A549 (cell line): ENCODE results near the gene CENPU. TPM values are rescaled to one million over a fixed set of nuclear protein-coding genes. Genes with fewer than 3 reads are reported as not detected.

ENCODE experiments used
- CBX8 ChIP-seq: fragments of 200-600 bp; sonication (generic); IDR thresholded peaks from 2 replicates; pipeline ENCODE4 v1.6.1; 2016
- CHD4 ChIP-seq: fragments of 200-600 bp; sonication (generic); IDR thresholded peaks from 2 replicates; pipeline ENCODE4 v1.6.1; 2016; ENCODE audit warnings: antibody characterized with exemption, mild to moderate bottlenecking, borderline replicate concordance
- ESRRA ChIP-seq: fragments of 150-350 bp; IDR thresholded peaks from 2 replicates; pipeline ENCODE4 v1.6.1; 2014; ENCODE audit warnings: mild to moderate bottlenecking, low read length, borderline replicate concordance
- FOSL2 ChIP-seq, 2 experiments: fragments of 450-650 bp in 1 of 2; fragments of >200 bp in 1 of 2; sonication (Bioruptor Twin) in 1 of 2; formaldehyde crosslinking; IDR thresholded peaks; 2 replicates each; pipeline versions ENCODE4 v1.5.0 to v1.6.1; 2016 to 2020; ENCODE audit warnings: mild to moderate bottlenecking in 1 of 2, moderate library complexity in 1 of 2
- FOXS1 ChIP-seq: fragments of 250-450 bp; sonication (Bioruptor Pico); IDR thresholded peaks from 2 replicates; pipeline ENCODE4 v1.5.0; 2020; ENCODE audit warnings: mild to moderate bottlenecking, moderate library complexity
- GATA3 ChIP-seq: IDR thresholded peaks from 2 replicates; pipeline ENCODE4 v1.6.1; 2012; ENCODE audit warnings: borderline replicate concordance
- HEYL ChIP-seq: fragments of 250-450 bp; sonication (Bioruptor Pico); IDR thresholded peaks from 2 replicates; pipeline ENCODE4 v1.8.0; 2021; ENCODE audit warnings: mild to moderate bottlenecking, moderate library complexity
- HOXB5 ChIP-seq: fragments of 250-450 bp; sonication (Bioruptor Pico); IDR thresholded peaks from 2 replicates; pipeline ENCODE4 v1.5.0; 2020; ENCODE audit warnings: mild to moderate bottlenecking, moderate library complexity
- JUN ChIP-seq, 2 experiments: fragments of >200 bp; sonication (Bioruptor Twin); formaldehyde crosslinking; IDR thresholded peaks; 2 replicates in 1 of 2; 3 replicates in 1 of 2; pipeline ENCODE4 v1.6.1; 2016 to 2017
- KDM5A ChIP-seq: fragments of 200-600 bp; sonication (generic); IDR thresholded peaks from 2 replicates; pipeline ENCODE4 v1.6.1; 2016; ENCODE audit warnings: antibody characterized with exemption, mild to moderate bottlenecking
- MAFK ChIP-seq: fragments of 450-650 bp; IDR thresholded peaks from 2 replicates; pipeline ENCODE4 v1.6.1; 2014; ENCODE audit not compliant: partially characterized antibody
- MAZ ChIP-seq: fragments of 150-350 bp; IDR thresholded peaks from 2 replicates; pipeline ENCODE4 v1.6.1; 2014; ENCODE audit warnings: antibody characterized with exemption, low read depth, low read length, borderline replicate concordance
- NR3C1 ChIP-seq: fragments of >200 bp; sonication (Bioruptor Twin); formaldehyde crosslinking; IDR thresholded peaks from 3 replicates; pipeline ENCODE4 v1.6.1; 2017
- RARB ChIP-seq: fragments of 250-450 bp; sonication (Bioruptor Pico); IDR thresholded peaks from 2 replicates; pipeline ENCODE4 v1.8.0; 2021; ENCODE audit warnings: mild to moderate bottlenecking, moderate library complexity
- RCOR1 ChIP-seq: fragments of 150-350 bp; IDR thresholded peaks from 2 replicates; pipeline ENCODE4 v1.6.1; 2014; ENCODE audit warnings: antibody characterized with exemption, low read length, low read depth
- RFX5 ChIP-seq: fragments of 450-650 bp; IDR thresholded peaks from 2 replicates; pipeline ENCODE4 v1.7.1; 2014; ENCODE audit warnings: antibody characterized with exemption, mild to moderate bottlenecking, moderate library complexity
- RNF2 ChIP-seq: fragments of 200-600 bp; sonication (generic); IDR thresholded peaks from 2 replicates; pipeline ENCODE4 v1.6.1; 2016; ENCODE audit warnings: low read depth, mild to moderate bottlenecking, antibody characterized with exemption, moderate library complexity, borderline replicate concordance
- TFCP2L1 ChIP-seq: fragments of 250-450 bp; sonication (Bioruptor Pico); IDR thresholded peaks from 2 replicates; pipeline ENCODE4 v1.5.0; 2021; ENCODE audit warnings: mild to moderate bottlenecking
- TP53 ChIP-seq: fragments of 250-450 bp; sonication (Bioruptor Pico); IDR thresholded peaks from 2 replicates; pipeline ENCODE4 v1.5.0; 2021; ENCODE audit warnings: mild to moderate bottlenecking, moderate library complexity
- polyA plus RNA-seq, 4 experiments: library from polyadenylated mRNA; depleted of rRNA in 3 of 4; stranded (reverse); fragments of >200 nt; fragmentation: RNase III in 1 of 4; extraction: RNeasy Plus Mini Kit Qiagen cat#74134 plus additional on column Dnase treatment in 1 of 4; gene quantifications; 2 replicates in 3 of 4; 3 replicates in 1 of 4; pipeline ENCODE4 v1.2.3, GENCODE V29; 2011 to 2017
- TF ChIP-seq, protein P1 (sequence below): fragments of >200 bp; sonication (Bioruptor Twin); formaldehyde crosslinking; IDR thresholded peaks from 3 replicates; pipeline ENCODE4 v1.6.1; 2016
- TF ChIP-seq, protein P2 (sequence below): fragments of 200-600 bp; sonication (generic); IDR thresholded peaks from 2 replicates; pipeline ENCODE4 v1.6.1; 2016; ENCODE audit warnings: antibody characterized with exemption, mild to moderate bottlenecking, moderate library complexity
- TF ChIP-seq, protein P3 (sequence below): fragments of 250-450 bp; sonication (Bioruptor Pico); IDR thresholded peaks from 2 replicates; pipeline ENCODE4 v1.5.0; 2020; ENCODE audit warnings: low read depth, mild to moderate bottlenecking, moderate library complexity
- TF ChIP-seq, protein P4 (sequence below): IDR thresholded peaks from 2 replicates; pipeline ENCODE4 v1.6.1; 2012
- TF ChIP-seq, protein P5 (sequence below): IDR thresholded peaks from 2 replicates; pipeline ENCODE4 v1.6.1; 2012
- TF ChIP-seq, protein P6 (sequence below): fragments of 250-450 bp; sonication (Bioruptor Pico); IDR thresholded peaks from 2 replicates; pipeline ENCODE4 v1.5.0; 2021; ENCODE audit warnings: mild to moderate bottlenecking, moderate library complexity, borderline replicate concordance
- TF ChIP-seq, protein P7 (sequence below): IDR thresholded peaks from 2 replicates; pipeline ENCODE4 v1.6.1; 2012; ENCODE audit warnings: low read depth, borderline replicate concordance
- TF ChIP-seq, protein P8 (sequence below): fragments of >200 bp; sonication (Bioruptor Twin); formaldehyde crosslinking; IDR thresholded peaks from 3 replicates; pipeline ENCODE4 v1.5.1; 2016

Gene CENPU
- polyA plus RNA-seq, 2 of the 4 experiments (the other 2 are of a cell fraction) = 22.9 to 28.4 TPM

DNA sequence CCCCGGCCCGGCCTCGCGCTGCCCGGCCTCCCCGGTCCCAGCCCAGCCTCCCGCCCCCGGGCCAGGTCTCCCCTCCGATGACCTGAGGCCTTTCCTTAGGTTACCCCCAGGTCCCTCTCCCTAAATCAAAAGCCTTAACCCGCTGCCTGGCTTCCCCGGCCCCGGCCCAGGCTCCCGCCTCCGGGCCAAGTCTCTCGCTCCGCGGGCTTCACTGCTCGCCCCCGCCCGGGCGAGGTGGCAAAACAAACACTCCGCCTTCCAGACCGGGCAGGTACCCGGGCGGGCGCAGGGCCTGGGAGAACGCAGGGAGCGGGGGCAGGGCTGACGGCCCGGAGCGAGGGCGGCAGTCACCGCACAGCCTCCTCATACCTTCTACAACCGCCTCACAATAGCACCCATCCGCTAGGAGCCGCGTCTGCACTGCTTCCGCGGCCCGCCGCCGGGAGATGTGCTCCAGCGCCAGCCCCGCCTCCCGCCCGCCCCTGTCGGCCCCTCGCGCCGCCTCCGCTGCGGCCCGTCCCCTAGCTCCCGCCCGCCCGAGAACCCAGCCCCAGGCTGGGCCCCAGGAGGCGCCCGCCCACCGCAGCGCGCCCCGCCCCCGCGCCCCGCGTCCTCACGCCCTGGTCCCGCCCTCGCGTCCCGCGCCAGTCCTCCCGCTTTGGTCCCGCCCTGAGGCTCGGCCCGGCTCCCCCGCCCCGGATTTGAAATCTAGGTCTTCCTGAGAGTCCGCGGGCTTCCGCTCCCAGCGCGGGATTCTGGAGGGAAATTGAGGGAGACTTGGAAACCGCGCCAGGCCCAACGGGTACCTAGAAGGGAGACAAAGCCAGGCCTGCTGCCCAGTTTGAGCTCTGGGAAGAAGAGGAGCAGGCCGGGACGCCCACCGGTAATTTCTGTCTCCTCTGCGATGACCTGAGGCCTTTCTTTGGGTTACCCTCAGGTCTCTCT lies 84.6 kb downstream of the CENPU start, which contains the start of the genes CASP3 and PRIMPOL (continued):
- TF ChIP-seq HEYL (CRISPR knock-in tag) (no peak), FOXS1 (CRISPR knock-in tag) (no peak), TFCP2L1 (CRISPR knock-in tag) (no peak), ESRRA (no peak), NR3C1 (no peak), CBX8 (no peak), RNF2 (no peak), HOXB5 (CRISPR knock-in tag) (no peak), GATA3 (no peak), RCOR1 (no peak), MAFK (no peak), KDM5A (no peak), CHD4 (no peak), RARB (no peak), RFX5 (no peak), FOSL2 (IDR thresholded peaks at IDR 0.05) (no peak), FOSL2 (CRISPR knock-in tag; IDR thresholded peaks at IDR 0.05) (no peak), TP53 (CRISPR knock-in tag) (no peak), JUN (IDR thresholded peaks at IDR 0.05) (peak in 1 of 2 experiments; percentile 82; a peak in 4 of 5 replicates), MAZ (no peak)
- TF ChIP-seq, protein P1, sequence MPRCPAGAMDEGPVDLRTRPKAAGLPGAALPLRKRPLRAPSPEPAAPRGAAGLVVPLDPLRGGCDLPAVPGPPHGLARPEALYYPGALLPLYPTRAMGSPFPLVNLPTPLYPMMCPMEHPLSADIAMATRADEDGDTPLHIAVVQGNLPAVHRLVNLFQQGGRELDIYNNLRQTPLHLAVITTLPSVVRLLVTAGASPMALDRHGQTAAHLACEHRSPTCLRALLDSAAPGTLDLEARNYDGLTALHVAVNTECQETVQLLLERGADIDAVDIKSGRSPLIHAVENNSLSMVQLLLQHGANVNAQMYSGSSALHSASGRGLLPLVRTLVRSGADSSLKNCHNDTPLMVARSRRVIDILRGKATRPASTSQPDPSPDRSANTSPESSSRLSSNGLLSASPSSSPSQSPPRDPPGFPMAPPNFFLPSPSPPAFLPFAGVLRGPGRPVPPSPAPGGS = peak; percentile 67; the same call in 1 of the 3 replicates
- TF ChIP-seq, protein P2, sequence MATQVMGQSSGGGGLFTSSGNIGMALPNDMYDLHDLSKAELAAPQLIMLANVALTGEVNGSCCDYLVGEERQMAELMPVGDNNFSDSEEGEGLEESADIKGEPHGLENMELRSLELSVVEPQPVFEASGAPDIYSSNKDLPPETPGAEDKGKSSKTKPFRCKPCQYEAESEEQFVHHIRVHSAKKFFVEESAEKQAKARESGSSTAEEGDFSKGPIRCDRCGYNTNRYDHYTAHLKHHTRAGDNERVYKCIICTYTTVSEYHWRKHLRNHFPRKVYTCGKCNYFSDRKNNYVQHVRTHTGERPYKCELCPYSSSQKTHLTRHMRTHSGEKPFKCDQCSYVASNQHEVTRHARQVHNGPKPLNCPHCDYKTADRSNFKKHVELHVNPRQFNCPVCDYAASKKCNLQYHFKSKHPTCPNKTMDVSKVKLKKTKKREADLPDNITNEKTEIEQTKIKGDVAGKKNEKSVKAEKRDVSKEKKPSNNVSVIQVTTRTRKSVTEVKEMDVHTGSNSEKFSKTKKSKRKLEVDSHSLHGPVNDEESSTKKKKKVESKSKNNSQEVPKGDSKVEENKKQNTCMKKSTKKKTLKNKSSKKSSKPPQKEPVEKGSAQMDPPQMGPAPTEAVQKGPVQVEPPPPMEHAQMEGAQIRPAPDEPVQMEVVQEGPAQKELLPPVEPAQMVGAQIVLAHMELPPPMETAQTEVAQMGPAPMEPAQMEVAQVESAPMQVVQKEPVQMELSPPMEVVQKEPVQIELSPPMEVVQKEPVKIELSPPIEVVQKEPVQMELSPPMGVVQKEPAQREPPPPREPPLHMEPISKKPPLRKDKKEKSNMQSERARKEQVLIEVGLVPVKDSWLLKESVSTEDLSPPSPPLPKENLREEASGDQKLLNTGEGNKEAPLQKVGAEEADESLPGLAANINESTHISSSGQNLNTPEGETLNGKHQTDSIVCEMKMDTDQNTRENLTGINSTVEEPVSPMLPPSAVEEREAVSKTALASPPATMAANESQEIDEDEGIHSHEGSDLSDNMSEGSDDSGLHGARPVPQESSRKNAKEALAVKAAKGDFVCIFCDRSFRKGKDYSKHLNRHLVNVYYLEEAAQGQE = no peak
- TF ChIP-seq, protein P3, sequence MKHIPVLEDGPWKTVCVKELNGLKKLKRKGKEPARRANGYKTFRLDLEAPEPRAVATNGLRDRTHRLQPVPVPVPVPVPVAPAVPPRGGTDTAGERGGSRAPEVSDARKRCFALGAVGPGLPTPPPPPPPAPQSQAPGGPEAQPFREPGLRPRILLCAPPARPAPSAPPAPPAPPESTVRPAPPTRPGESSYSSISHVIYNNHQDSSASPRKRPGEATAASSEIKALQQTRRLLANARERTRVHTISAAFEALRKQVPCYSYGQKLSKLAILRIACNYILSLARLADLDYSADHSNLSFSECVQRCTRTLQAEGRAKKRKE (CRISPR knock-in tag) = no peak
- TF ChIP-seq, protein P4, sequence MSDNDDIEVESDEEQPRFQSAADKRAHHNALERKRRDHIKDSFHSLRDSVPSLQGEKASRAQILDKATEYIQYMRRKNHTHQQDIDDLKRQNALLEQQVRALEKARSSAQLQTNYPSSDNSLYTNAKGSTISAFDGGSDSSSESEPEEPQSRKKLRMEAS = no peak
- TF ChIP-seq, protein P5, sequence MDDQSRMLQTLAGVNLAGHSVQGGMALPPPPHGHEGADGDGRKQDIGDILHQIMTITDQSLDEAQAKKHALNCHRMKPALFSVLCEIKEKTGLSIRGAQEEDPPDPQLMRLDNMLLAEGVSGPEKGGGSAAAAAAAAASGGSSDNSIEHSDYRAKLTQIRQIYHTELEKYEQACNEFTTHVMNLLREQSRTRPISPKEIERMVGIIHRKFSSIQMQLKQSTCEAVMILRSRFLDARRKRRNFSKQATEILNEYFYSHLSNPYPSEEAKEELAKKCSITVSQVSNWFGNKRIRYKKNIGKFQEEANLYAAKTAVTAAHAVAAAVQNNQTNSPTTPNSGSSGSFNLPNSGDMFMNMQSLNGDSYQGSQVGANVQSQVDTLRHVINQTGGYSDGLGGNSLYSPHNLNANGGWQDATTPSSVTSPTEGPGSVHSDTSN = no peak
- TF ChIP-seq, protein P6, sequence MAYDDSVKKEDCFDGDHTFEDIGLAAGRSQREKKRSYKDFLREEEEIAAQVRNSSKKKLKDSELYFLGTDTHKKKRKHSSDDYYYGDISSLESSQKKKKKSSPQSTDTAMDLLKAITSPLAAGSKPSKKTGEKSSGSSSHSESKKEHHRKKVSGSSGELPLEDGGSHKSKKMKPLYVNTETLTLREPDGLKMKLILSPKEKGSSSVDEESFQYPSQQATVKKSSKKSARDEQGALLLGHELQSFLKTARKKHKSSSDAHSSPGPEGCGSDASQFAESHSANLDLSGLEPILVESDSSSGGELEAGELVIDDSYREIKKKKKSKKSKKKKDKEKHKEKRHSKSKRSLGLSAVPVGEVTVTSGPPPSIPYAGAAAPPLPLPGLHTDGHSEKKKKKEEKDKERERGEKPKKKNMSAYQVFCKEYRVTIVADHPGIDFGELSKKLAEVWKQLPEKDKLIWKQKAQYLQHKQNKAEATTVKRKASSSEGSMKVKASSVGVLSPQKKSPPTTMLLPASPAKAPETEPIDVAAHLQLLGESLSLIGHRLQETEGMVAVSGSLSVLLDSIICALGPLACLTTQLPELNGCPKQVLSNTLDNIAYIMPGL (CRISPR knock-in tag) = no peak
- TF ChIP-seq, protein P7, sequence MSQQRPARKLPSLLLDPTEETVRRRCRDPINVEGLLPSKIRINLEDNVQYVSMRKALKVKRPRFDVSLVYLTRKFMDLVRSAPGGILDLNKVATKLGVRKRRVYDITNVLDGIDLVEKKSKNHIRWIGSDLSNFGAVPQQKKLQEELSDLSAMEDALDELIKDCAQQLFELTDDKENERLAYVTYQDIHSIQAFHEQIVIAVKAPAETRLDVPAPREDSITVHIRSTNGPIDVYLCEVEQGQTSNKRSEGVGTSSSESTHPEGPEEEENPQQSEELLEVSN = peak; percentile 66; the same call in 1 of the 2 replicates
- TF ChIP-seq, protein P8, sequence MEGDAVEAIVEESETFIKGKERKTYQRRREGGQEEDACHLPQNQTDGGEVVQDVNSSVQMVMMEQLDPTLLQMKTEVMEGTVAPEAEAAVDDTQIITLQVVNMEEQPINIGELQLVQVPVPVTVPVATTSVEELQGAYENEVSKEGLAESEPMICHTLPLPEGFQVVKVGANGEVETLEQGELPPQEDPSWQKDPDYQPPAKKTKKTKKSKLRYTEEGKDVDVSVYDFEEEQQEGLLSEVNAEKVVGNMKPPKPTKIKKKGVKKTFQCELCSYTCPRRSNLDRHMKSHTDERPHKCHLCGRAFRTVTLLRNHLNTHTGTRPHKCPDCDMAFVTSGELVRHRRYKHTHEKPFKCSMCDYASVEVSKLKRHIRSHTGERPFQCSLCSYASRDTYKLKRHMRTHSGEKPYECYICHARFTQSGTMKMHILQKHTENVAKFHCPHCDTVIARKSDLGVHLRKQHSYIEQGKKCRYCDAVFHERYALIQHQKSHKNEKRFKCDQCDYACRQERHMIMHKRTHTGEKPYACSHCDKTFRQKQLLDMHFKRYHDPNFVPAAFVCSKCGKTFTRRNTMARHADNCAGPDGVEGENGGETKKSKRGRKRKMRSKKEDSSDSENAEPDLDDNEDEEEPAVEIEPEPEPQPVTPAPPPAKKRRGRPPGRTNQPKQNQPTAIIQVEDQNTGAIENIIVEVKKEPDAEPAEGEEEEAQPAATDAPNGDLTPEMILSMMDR = no peak
